HG03108 (cell line): Measurements from ENCODE around the gene RPRML.

Source experiments
- ATAC-seq: cut with Tn5 transposase; IDR thresholded peaks from one replicate; pipeline ENCODE4 v1.9.1; 2021; ENCODE audit warnings: moderate library complexity; ENCODE audit not compliant: unreplicated experiment

The RPRML gene

GRCh38 chr17:46947216-46947615, 31.8 kb downstream of the RPRML start:
- no peak for ATAC-seq

DNA sequence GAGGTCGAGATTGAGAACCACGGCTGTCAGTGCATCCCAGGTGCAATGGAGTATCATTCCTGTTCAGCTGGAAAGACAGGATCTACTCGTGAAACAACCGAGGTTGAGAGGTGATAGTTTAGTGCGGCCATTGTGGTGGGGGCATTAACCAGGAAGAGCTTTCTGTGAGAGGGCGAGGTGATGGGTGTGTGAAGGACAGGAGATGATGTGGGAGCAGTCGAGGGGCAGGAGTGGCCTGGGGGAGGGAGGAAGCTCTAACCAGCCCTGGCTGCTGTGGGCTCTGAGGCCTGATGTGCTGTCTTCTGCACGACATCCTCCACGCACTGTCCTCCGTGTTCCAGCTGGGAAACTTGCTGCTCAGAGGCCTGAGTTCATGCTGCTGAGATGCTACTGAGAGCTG, 34.1 kb downstream of the RPRML start:
- no peak for ATAC-seq

DNA sequence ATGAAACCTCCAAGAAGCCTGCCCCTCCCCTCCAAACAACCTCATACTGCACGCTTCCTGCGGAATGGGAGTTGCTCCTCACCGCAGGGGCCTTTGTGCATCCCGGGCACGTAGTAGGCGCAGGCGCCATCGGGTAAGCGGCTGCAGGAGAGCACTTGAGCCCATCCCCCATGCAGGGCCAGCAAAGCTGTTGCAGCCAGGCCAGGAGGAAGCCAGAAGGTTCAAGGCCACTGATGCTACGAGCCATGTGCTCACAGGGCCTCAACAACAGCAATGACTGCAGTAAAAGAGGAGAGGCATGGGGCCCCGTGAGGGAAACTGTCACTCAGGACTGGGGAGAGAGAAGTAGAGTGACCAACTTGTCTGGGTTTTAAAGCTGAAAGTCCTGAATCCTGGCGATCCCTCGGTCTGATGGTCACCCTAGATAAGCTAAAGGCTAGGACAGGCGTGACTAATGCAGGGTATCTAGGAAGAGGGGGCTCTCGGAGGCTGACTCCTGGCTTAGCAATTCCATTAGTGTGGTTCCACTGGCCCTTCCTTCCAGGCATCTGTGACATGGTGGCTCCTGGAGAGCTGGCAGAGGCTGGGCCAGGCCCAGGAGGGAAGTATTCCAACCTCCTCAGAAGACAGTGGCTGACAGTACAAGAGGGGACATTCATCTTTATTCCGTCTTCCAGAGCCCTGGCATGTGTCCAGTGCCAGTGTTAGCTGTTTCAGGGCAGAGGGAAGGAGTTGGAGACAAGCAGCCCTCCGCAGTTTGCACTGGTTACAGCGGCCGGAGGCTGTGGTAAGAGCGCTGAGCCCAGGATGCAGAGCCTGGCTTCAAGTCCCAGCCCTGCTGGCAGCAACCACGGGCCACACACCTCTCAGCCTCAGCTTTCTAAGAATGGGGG, 35.3 kb downstream of the RPRML start:
- ATAC-seq = no peak

GRCh38 chr17:46943218-46943500, 35.9 kb downstream of the RPRML start:
- ATAC-seq = no peak

DNA sequence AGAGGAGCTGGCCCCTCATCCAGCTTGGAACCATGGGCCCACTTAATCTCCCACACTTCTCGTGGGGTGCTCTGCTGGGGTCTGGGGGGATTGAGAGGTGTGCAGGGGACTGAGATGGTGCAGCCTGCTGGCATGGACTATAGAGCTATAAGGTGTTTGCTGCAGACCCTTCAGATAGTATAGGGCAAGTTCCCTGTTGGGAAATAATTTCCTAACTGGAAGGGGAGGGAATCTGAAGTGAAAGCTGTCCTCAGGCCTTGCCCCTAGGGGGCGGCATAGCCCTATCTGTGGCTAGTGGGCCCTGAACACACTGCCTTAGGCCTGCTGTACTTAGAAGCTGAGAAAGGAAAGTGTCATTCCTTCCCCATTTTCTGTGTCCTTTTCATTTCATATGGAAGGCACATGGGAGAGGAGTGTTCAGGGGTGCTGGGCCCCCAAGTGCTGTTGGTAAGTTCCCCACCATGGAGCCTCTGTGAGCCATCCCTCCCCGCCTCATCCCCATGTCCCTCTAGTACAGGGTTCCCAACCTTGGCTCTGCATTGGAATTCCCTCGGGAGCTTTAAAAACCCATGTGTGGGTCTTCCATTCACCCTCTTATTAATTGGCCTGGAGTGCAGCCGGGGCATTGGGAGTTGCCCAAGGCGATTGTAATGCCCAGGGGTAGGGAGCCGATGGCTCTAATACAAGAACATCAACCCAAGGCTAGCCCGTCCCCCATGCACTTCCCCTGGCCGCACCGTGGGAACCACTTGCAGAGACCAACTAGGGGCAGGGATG, 36.4 kb downstream of the RPRML start:
- ATAC-seq = no peak

GRCh38 chr17:46940692-46941404, 38.2 kb downstream of the RPRML start:
- peak; percentile 59 for ATAC-seq

DNA sequence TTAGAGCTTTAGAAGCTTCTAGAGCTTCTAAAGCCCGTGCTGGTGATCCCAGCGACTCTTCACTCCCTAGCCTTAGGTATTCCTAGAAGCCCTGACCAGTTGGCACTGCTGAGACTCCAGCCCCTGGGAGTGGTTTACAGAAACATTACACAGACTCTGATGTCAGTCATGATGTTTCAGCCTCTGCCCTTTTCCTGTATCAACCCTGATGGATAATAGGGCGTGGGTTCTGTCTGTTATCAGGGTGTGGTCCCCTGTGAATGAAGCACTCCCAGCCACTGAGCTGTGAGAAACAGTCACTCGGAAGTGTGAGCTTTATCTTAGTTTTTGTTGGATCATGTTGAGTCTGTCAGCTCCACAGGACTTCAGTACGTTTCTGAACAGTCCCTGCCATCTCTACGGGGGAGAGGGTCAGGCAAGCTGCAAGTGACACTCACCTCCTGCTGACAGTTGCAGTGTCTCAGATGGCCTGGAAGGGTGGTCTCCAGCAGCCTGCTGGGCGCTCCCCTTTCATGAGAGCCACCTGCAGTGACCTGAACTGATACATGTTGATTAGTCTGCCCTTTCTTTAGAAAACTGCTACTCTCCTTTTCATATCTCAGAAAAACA, 43.3 kb downstream of the RPRML start:
- no peak for ATAC-seq

DNA sequence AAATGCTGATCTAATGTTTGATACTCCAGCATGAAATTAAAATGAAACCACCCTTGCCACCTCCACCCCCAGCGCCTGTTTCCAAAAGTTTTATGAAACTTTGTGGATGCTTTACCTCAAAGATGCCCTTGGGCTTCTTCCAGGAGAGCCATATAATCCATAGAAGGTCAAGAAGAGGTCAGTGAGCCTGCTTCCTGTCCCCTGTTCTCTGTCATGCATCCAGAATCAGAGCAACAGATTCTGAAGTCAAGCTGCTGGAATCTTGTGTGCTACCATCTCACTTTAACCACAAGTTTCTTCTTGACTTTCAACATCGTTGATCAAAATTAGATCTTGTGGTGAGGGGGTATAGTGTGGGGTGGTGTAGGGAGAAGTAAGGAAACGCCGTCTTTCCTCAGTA, 47.5 kb downstream of the RPRML start:
- ATAC-seq = no peak

GRCh38 chr17:46930051-46930450, 49.0 kb downstream of the RPRML start:
- no peak for ATAC-seq

GRCh38 chr17:46929413-46929812, 49.6 kb downstream of the RPRML start:
- no peak for ATAC-seq

GRCh38 chr17:46928467-46929261, 50.4 kb downstream of the RPRML start:
- no peak for ATAC-seq
